GM12865 (cell line): ENCODE data around the gene TMEM200B.

Experiments
- DNase-seq: peaks from one replicate; pipeline ENCODE4 v3.0.0; 2010; ENCODE audit warnings: low read depth
- H3K4me3 ChIP-seq: 2 replicates; pipeline ENCODE4 v1.5.1; 2011; ENCODE audit warnings: mild to moderate bottlenecking, low read depth, low read length, control low read depth
- TF ChIP-seq, protein P1 (sequence below): IDR thresholded peaks from 2 replicates; pipeline ENCODE4 v1.5.1; 2011; ENCODE audit warnings: low read length, control low read depth, low read depth, inconsistent platforms; ENCODE audit not compliant: insufficient read depth; ENCODE audit errors: missing control alignments

Gene TMEM200B

DNA sequence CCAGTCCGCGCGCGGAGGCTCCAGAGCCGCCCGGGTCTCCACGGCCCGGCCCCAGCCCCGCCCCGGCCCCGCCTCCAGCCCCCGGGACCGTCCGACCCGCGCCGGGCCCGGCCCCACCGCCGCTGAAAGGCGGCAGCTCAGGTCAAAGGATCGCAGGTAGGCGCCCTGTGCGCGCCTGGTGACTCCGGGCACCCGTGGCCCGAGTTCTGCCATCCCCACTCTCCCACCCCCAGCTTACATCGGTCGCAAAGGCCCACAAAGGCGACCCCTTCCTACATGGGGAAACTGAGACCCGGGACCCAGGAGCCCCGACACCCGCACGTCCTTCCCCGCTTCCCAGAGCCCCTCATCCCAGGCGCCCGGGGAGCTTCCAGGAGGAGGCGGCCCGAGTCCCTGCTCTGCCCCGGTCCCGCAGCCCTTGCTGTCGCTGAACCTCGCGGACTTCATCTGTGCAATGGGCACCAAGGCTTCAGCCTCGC is at the start of gene TMEM200B:
TSS of gene TMEM200B (minus strand) at position 17 of the 479 bp plus-strand sequence. CDS start 2,075 bp downstream, outside the sequence.
- no peak for DNase-seq
- TF ChIP-seq, protein P1, sequence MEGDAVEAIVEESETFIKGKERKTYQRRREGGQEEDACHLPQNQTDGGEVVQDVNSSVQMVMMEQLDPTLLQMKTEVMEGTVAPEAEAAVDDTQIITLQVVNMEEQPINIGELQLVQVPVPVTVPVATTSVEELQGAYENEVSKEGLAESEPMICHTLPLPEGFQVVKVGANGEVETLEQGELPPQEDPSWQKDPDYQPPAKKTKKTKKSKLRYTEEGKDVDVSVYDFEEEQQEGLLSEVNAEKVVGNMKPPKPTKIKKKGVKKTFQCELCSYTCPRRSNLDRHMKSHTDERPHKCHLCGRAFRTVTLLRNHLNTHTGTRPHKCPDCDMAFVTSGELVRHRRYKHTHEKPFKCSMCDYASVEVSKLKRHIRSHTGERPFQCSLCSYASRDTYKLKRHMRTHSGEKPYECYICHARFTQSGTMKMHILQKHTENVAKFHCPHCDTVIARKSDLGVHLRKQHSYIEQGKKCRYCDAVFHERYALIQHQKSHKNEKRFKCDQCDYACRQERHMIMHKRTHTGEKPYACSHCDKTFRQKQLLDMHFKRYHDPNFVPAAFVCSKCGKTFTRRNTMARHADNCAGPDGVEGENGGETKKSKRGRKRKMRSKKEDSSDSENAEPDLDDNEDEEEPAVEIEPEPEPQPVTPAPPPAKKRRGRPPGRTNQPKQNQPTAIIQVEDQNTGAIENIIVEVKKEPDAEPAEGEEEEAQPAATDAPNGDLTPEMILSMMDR, result no peak

GRCh38 chr1:29172415-29172939 is 48.8 kb upstream of the TMEM200B start:
- DNase-seq, result no peak
- TF ChIP-seq, protein P1, result no peak
- H3K4me3 ChIP-seq, result no peak overlapping the region

More for the DNA sequence above, at the start of gene TMEM200B:
- peak within 1 kb of the TSS; percentile 58 for H3K4me3 ChIP-seq

DNA sequence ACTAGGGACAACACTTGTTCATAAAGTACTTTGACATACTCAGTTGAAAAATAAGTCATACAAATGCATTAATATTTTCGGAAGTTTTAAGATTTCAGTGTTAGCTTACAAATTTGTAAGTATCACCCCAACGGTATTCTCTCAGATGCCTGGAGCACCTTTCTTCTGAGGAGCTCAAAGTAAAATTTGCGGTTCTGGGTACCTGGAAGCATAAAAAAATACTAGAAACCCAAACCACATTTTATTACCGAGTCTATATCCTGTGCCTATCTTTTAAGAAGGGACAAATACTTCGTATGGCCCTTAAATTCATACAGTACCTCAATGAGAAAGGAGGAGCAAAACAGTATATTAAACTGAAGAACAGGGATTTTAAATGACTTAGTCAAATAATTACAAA is 47.8 kb upstream of the TMEM200B start:
- TF ChIP-seq, protein P1, result no peak
- DNase-seq, result no peak
- no peak overlapping the region for H3K4me3 ChIP-seq

DNA sequence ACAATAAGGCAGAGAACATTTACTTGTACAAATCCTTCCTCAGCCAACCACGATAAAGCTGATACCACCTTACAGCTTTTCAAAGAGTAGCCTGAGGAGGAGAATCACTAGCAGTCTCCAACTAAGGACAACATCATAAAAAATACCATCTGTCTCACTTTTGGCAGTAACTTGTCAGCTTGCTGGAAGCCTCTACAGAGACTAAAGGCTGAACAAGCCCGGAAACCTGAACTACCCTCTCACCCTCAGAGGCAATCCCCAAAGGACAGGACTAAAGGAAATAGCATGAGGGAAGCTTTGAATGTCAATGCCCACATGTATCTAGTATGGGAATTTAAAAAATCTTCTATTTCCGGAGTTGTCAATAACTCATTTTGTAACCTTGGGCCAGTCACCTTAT is 47.4 kb upstream of the TMEM200B start:
- TF ChIP-seq, protein P1, result no peak
- no peak overlapping the region for H3K4me3 ChIP-seq
- no peak for DNase-seq

- TF ChIP-seq, protein P1, result no peak
- no peak for DNase-seq
- no peak overlapping the region for H3K4me3 ChIP-seq
These were observed 46.3 kb upstream of the TMEM200B start for GRCh38 chr1:29169976-29170375.

- no peak for DNase-seq
- TF ChIP-seq, protein P1, result no peak
- no peak overlapping the region for H3K4me3 ChIP-seq
These were observed 44.2 kb upstream of the TMEM200B start for GRCh38 chr1:29167904-29168303.
